Uterus (tissue), 4 donors: ENCODE data around the gene AHSP. TPM values are rescaled to one million over a fixed set of nuclear protein-coding genes. Genes with fewer than 3 reads are reported as not detected.

Experiments
- DNase-seq, 2 donors: peaks; one replicate each; pipeline ENCODE4 v3.0.0-alpha.2; 2019 to 2020
- H3K27ac ChIP-seq, 2 donors: fragments of 200-600 bp; sonication (generic); 1 replicate in 1 of 2; 2 replicates in 1 of 2; pipeline ENCODE4 v1.5.1; 2016 to 2018
- H3K27me3 ChIP-seq, 2 donors: fragments of 200-600 bp; sonication (generic); one replicate each; pipeline ENCODE4 v1.5.1; 2018 to 2019; ENCODE audit warnings: control low read depth in 1 of 2
- H3K36me3 ChIP-seq, 2 donors: fragments of 200-600 bp; sonication (generic); one replicate each; pipeline ENCODE4 v1.5.1; 2019; ENCODE audit warnings: control low read depth in 1 of 2
- H3K4me1 ChIP-seq, 2 donors: fragments of 200-600 bp; sonication (generic); one replicate each; pipeline ENCODE4 v1.5.1; 2018 to 2019; ENCODE audit warnings: control low read depth in 1 of 2
- H3K4me3 ChIP-seq, 2 donors: fragments of 200-600 bp; sonication (generic); 1 replicate in 1 of 2; 2 replicates in 1 of 2; pipeline ENCODE4 v1.5.1; 2018 to 2019; ENCODE audit warnings: mild to moderate bottlenecking in 1 of 2
- H3K9me3 ChIP-seq, 2 donors: fragments of 200-600 bp; sonication (generic); one replicate each; pipeline ENCODE4 v1.5.1; 2019; ENCODE audit warnings: control low read depth in 1 of 2
- POLR2A ChIP-seq, 2 donors: fragments of 450-650 bp; IDR thresholded peaks; one replicate each; pipeline ENCODE4 v1.6.1; 2016; ENCODE audit warnings: antibody characterized with exemption in 2 of 2, mild to moderate bottlenecking in 1 of 2, moderate library complexity in 1 of 2
- intact Hi-C: fragments of 100-400 bp; cut with DNase I; formaldehyde crosslinking; loops from one replicate; pipeline ENCODE4 v1.15.1; 2023; ENCODE audit warnings: low total_unique reads
- total RNA-seq, 4 donors: library from RNA; depleted of rRNA in 3 of 4; stranded (reverse); fragments of >200 nt in 3 of 4; gene quantifications; one replicate each; pipeline versions ENCODE4 v1.1.0 to v1.2.4, GENCODE V29; 2014 to 2023
- TF ChIP-seq, protein P1 (sequence below), 4 experiments: fragments of 200-600 bp in 2 of 4; fragments of 450-650 bp in 2 of 4; sonication (generic) in 2 of 4; IDR thresholded peaks; one replicate each; pipeline ENCODE4 v1.5.1; 2016 to 2019; ENCODE audit warnings: antibody characterized with exemption in 4 of 4, mild to moderate bottlenecking in 2 of 4, moderate library complexity in 1 of 4
- donor health status: DM: yes; HTN: yes; CAD: no.

The AHSP gene
- total RNA-seq, 4 donors from 2014 or later: 5.6 TPM; not detected in 3

GRCh38 chr16:31484491-31485171, 43.1 kb upstream of the AHSP start:
- intact Hi-C loops: no loop called here

GRCh38 chr16:31485571-31485970, 42.1 kb upstream of the AHSP start:
- H3K36me3 ChIP-seq: no peaks in the 10 kb centered on the region
- H3K4me1 ChIP-seq: peaks cover 0 to 20% of the 10 kb centered on the region in 2 donors
- TF ChIP-seq, protein P1, sequence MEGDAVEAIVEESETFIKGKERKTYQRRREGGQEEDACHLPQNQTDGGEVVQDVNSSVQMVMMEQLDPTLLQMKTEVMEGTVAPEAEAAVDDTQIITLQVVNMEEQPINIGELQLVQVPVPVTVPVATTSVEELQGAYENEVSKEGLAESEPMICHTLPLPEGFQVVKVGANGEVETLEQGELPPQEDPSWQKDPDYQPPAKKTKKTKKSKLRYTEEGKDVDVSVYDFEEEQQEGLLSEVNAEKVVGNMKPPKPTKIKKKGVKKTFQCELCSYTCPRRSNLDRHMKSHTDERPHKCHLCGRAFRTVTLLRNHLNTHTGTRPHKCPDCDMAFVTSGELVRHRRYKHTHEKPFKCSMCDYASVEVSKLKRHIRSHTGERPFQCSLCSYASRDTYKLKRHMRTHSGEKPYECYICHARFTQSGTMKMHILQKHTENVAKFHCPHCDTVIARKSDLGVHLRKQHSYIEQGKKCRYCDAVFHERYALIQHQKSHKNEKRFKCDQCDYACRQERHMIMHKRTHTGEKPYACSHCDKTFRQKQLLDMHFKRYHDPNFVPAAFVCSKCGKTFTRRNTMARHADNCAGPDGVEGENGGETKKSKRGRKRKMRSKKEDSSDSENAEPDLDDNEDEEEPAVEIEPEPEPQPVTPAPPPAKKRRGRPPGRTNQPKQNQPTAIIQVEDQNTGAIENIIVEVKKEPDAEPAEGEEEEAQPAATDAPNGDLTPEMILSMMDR (IDR thresholded peaks at IDR 0.05): no peak
- TF ChIP-seq POLR2A (IDR thresholded peaks at IDR 0.05): no peak
- no peaks in the 10 kb centered on the region for H3K9me3 ChIP-seq
- H3K4me3 ChIP-seq: no peak overlapping the region
- no peak overlapping the region for H3K27ac ChIP-seq
- no peak for DNase-seq
- intact Hi-C loops: no loop called here
- H3K27me3 ChIP-seq: no peaks in the 10 kb centered on the region

More at GRCh38 chr16:31484491-31485171, 43.1 kb upstream of the AHSP start:
- no peak for TF ChIP-seq POLR2A (IDR thresholded peaks at IDR 0.05)
- TF ChIP-seq, protein P1 (IDR thresholded peaks at IDR 0.05): no peak
- Histone ChIP-seq H3K27me3 (no peaks in the 10 kb centered on the region), H3K9me3 (no peaks in the 10 kb centered on the region), H3K36me3 (no peaks in the 10 kb centered on the region), H3K4me3 (no peak overlapping the region), H3K4me1 (peaks cover 0 to 20% of the 10 kb centered on the region in 2 donors), H3K27ac (no peak overlapping the region)
- no peak for DNase-seq

DNA sequence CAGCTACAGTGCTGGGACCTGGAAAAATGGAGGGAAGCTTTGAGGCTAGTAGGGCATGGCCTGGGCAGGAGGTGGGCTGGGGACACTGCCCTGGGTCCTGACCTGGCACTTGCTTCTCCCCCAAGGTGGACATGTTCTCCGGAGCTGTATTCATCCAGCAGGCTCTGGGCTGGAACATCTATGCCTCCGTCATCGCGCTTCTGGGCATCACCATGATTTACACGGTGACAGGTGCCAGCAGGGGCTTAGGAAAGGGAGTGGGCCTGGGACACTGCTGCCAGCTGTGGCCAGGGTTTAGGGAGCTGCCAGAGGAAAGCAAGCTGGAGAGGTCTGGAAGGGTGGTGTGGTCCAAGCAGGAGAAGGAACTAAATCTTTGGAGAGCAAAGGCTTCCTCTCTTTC, 41.7 kb upstream of the AHSP start:
- intact Hi-C loops: no loop called here
- no peak for DNase-seq
- Histone ChIP-seq H3K4me1 (peaks cover 0 to 20% of the 10 kb centered on the region in 2 donors), H3K9me3 (no peaks in the 10 kb centered on the region), H3K27me3 (no peaks in the 10 kb centered on the region), H3K36me3 (no peaks in the 10 kb centered on the region), H3K4me3 (no peak overlapping the region), H3K27ac (no peak overlapping the region)
- TF ChIP-seq, protein P1 (IDR thresholded peaks at IDR 0.05): no peak
- no peak for TF ChIP-seq POLR2A (IDR thresholded peaks at IDR 0.05)

DNA sequence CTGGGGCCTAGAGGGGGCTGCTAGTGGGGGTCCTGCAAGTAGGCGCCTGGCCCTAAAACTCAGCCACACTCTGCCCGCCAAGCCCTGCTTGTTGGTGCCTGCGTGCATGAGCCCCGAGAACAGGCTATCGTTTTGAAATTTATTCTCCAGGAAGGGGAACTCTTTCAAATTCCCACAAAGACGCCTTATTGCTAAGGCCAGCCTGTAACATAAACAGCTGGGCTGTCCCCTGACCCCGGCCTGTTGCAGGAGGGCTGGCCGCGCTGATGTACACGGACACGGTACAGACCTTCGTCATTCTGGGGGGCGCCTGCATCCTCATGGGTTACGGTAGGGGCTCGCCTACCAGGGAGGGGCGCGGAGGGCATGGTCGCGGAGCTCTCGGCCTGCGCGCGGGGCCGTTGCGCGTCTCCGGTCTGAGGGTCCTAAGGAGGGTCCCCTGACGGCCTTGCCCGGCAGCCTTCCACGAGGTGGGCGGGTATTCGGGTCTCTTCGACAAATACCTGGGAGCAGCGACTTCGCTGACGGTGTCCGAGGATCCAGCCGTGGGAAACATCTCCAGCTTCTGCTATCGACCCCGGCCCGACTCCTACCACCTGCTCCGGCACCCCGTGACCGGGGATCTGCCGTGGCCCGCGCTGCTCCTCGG, 40.5 kb upstream of the AHSP start:
- Histone ChIP-seq H3K4me3 (peak overlapping the region; percentile 35 to 51), H3K27ac (no peak overlapping the region), H3K4me1 (peaks cover 0 to 20% of the 10 kb centered on the region in 2 donors), H3K27me3 (no peaks in the 10 kb centered on the region), H3K36me3 (no peaks in the 10 kb centered on the region), H3K9me3 (no peaks in the 10 kb centered on the region)
- DNase-seq: no peak
- no peak for TF ChIP-seq POLR2A (IDR thresholded peaks at IDR 0.05)
- TF ChIP-seq, protein P1 (IDR thresholded peaks at IDR 0.05): no peak
- intact Hi-C loops: no loop called here
